ENCODE measurements around the gene CATSPERD. TPM values are rescaled to one million over a fixed set of nuclear protein-coding genes. Genes with fewer than 3 reads are reported as not detected.

CATSPERD gene
- total and polyA plus RNA-seq, 9 of the 15 experiments (the other 6 are each of a cell fraction or from before 2014, with no cell fraction given) = not detected

DNA sequence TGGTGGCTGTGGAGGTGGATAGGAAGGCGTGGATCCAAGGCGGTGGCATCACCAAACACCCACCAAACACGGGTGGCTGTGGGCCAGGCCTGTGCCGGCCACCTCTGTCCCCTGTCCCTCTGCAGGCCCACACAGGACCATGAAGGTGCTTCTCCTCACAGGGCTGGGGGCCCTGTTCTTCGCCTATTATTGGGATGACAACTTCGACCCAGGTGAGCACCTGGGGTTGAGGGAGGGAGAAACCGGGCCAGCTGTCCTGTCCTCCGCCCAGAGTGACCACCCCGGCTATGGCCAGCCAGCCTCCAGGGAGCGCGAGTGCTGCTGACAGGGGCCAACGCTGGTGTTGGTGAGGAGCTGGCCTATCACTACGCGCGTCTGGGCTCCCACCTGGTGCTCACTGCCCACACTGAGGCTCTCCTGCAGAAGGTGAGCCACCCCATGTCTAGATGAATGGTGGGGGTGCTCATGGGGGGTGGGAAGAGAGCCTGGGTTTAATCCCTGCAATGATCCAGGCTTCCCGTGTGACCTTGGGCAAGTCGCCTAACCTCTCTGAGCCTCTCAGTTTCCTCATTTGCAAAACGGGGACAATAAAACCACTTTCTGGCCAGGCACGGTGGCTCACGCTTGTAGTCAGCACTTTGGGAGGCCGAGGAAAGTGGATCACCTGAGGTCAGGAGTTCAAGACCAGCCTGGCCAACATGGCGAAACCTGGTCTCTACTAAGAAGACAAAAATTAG lies 35.6 kb upstream of the CATSPERD start:
- no TSS peak for BruUV-seq (replicated peaks)
- H3K9ac ChIP-seq (ENCODE audit: insufficient read depth in 1 of 2, low read depth in 2 of 2, low read length in 2 of 2) = no peak overlapping the region
- no peak overlapping the region for H3K27ac ChIP-seq (ENCODE audit: extremely low read depth, low read depth, low read length)
- no peak for DNase-seq (ENCODE audit: extremely low read depth in 1 of 4, low spot score in 3 of 4)
- H3K9me1 ChIP-seq (ENCODE audit: control insufficient read depth, insufficient read depth, low read length) = no peaks in the 10 kb centered on the region
- H3K4me2 ChIP-seq (ENCODE audit: insufficient read depth, low read length) = no peak overlapping the region
- no peaks in the 10 kb centered on the region for H3K27me3 ChIP-seq (ENCODE audit: control insufficient read depth in 2 of 2, insufficient read depth in 2 of 2, low read length in 2 of 2)
- peaks cover 20 to 58% of the 10 kb centered on the region in 2 experiments for H3K4me1 ChIP-seq (replicated peaks in 1 of 2; ENCODE audit: control insufficient read depth in 2 of 2, insufficient read depth in 2 of 2, low read length in 2 of 2)
- no peaks in the 10 kb centered on the region for H3K36me3 ChIP-seq (ENCODE audit: control insufficient read depth, insufficient read depth, low read length)
- in situ Hi-C loops (cut with MboI) (no loop called here), intact Hi-C loops (cut with micrococcal nuclease) (loop anchor here (10.0 kb wide), 1 partner anchor 60 kb away; the partner anchor contains the start of genes SAFB and SAFB2)
- H3K79me2 ChIP-seq (ENCODE audit: control insufficient read depth, insufficient read depth, low read length) = peaks cover 4% of the 10 kb centered on the region
- no peak for TF ChIP-seq ZNF717 (CRISPR knock-in tag; IDR thresholded peaks at IDR 0.05)
- no peak for TF ChIP-seq KDM4B (IDR thresholded peaks at IDR 0.05; ENCODE audit: borderline replicate concordance in 2 of 2, low read depth in 1 of 2)
- TF ChIP-seq MAFF (IDR thresholded peaks at IDR 0.05; ENCODE audit: low read length) = no peak
- TF ChIP-seq ZZZ3 (IDR thresholded peaks at IDR 0.05) = no peak
- TF ChIP-seq BRCA1 (IDR thresholded peaks at IDR 0.05) = no peak
- no peak for TF ChIP-seq BRCA1 (CRISPR knock-in tag; IDR thresholded peaks at IDR 0.05)
- WGBS (ENCODE audit: insufficient coverage, low coverage, missing lambda C conversion rate) = 73% methylated on average over 20 of the region's 22 CpGs
- no peaks in the 10 kb centered on the region for H3K9me3 ChIP-seq (replicated peaks; ENCODE audit: control insufficient read depth, insufficient read depth, low read depth, low read length)
- CTCF ChIA-PET (ENCODE audit: low intra/inter-chr PET ratio) = no interaction called here
- H4K20me1 ChIP-seq (replicated peaks; ENCODE audit: control insufficient read depth, insufficient read depth, low read length) = 0 out of 2 replicates have a peak, but pooled peaks cover 6% of the 10 kb centered on the region
- no peak overlapping the region for H2AFZ ChIP-seq (ENCODE audit: low read depth, low read length)
- POLR2A ChIA-PET = interaction anchor here (0.7 kb wide), 1 partner anchor 64 kb away, joined by 3 read pairs; no protein-coding TSS in a partner anchor
- no peak for ATAC-seq
- FAIRE-seq = no peak
- H3K4me3 ChIP-seq = no peak overlapping the region

Data from K562 (cell line).